Myocyte (in vitro differentiated cells): ENCODE results near the gene KLRG1. TPM values are rescaled to one million over a fixed set of nuclear protein-coding genes. Genes with fewer than 3 reads are reported as not detected.

Experiments used
- DNase-seq: peaks from one replicate; pipeline ENCODE4 v3.0.0-alpha.2; 2012; ENCODE audit warnings: low read depth
- total RNA-seq: library from RNA; depleted of rRNA; stranded (reverse); fragments of >200 nt; gene quantifications from 2 replicates; pipeline ENCODE4 v1.2.3, GENCODE V29; 2014

Gene KLRG1
- total RNA-seq, 1 donor from 2014 or later, result 6.0 TPM

DNA sequence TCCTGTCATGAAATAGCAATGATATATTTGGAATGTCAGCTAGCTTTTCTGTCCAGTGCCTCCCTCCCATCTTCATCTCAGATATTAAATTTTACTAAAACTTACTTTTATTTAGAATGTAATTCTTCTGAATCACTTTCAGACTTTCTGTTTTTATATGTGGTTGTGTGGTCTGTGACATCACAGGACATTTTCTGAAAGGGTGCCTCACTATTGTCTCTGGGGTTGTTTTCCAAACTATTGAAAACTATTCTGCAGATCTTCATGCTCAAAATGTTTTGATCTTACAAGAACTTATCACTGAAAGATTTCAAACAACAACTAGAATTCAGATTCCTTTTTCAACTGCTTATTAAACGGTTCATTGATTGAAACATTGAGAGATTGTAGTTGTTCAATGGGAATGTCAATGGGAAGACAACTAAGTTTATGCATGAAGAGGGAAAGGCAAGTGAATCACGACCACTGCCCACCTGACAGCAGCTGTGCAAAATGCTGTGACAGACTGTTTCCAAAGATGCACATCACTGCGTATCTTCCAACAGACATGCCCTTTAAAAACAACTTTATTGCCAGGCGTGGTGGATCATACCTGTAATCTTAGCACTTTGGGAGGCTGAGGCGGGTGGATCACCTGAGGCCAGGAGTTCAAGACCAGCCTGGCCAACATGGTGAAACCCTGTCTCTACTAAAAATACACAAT, 51.3 kb downstream of the KLRG1 start:
- no peak for DNase-seq

- DNase-seq, result peak; percentile 93
Observed at GRCh38 chr12:9041321-9041720, 52.0 kb downstream of the KLRG1 start.

DNA sequence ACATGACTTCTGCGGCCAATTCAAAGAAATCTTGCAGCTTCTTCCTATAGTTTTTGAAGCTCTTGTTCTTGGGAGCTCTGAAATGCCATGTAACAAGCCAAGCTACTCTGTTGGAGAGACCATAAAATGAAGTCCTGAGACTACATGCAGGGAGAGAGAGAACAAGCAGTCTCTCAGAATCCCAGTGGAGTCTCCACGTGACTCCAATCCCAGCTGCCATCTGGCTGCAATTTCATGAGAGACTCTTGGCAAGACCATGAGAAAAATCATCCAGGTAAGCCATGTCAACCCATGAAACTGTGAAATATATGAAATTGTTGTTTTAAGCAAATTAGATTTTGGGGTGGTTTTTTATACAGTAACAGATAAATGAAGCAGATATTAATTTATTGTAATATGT, 54.4 kb downstream of the KLRG1 start:
- peak; percentile 33 for DNase-seq

DNA sequence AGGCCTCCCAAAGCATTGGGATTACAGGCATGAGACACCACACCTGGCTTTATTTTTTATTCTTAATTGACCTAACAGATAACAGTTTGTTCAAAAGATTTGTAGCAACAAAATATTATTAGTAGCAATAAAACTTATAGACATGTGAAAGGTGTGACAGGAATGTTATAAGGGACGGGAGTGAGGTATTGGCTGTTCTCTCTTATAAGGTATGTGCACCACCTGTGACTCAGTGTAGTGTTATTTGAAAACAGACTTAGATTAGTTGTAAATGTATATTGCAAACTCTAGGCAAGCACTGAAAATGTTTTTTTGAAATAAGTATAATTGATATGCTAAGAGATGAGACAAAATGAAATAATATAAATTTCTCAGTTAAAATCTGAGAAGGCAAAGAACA, 57.8 kb downstream of the KLRG1 start:
- DNase-seq, result no peak

- DNase-seq, result peak; percentile 54
Observed at GRCh38 chr12:9048930-9049329, 59.6 kb downstream of the KLRG1 start.

- peak; percentile 75 for DNase-seq
Observed at GRCh38 chr12:9049520-9050133, 60.3 kb downstream of the KLRG1 start.

GRCh38 chr12:9050521-9051157, 61.3 kb downstream of the KLRG1 start:
- no peak for DNase-seq

DNA sequence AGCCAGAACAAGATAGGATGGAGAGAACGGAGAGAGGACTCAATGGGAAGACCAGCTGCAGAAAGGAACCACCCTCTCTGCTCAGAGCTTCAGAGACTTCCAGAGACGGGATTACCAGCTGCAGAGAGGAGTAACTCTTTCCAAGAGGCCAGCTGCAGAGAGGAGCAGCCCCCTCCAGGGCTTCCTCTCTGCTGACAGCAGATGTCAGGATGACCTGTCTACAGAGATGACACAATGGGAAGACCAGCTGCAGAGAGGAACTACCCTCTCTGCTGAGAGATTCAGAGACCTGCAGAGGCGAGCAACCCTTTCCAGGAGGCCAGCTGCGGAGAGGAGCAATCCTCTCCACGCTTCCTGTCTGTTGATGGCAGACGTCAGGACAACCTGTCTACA, 61.8 kb downstream of the KLRG1 start:
- DNase-seq, result no peak

DNA sequence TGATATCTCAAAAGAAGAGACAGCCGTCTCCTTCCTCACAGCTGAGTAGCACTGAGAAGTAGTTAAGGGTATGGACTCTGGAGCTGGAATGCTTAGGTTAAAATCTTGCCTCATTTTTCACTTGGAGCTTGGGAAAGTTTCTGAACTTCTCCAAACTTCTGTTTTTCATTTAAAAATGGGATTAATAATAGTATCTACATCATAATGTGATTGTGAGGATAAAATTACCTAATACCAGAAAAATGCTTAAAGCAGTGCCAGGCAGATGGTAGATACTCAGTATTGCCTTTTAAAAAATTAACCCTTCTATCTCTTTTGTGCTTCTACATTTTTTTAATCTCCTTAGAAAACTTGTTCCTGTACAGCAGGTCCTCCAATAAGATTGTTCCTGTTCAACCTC, 63.3 kb downstream of the KLRG1 start:
- DNase-seq, result no peak

Other genes with a start within 250 kb of the KLRG1 start
- gene A2ML1, start 166.9 kb upstream of the KLRG1 start, total RNA-seq, result not detected in 2 replicates
- gene PHC1, start 75.0 kb upstream of the KLRG1 start, total RNA-seq, result 12.6 TPM in 2 replicates
- gene M6PR, start 39.9 kb upstream of the KLRG1 start, total RNA-seq, result 148 and 170 TPM in 2 replicates
- gene A2M, start 126.4 kb downstream of the KLRG1 start, total RNA-seq, result 0.99 and 18.9 TPM in 2 replicates
- gene PZP, start 218.8 kb downstream of the KLRG1 start, total RNA-seq, result not detected in 2 replicates